Suprapubic skin (tissue), 4 donors: ENCODE measurements around the gene RASA2.

Experiments
- EP300 ChIP-seq: sonication (generic); formaldehyde crosslinking; IDR thresholded peaks from one replicate; pipeline ENCODE4 v1.6.1; 2017; ENCODE audit warnings: antibody characterized with exemption
- POLR2A ChIP-seq, 2 donors: fragments of 450-650 bp; IDR thresholded peaks; one replicate each; pipeline ENCODE4 v1.6.1; 2017; ENCODE audit warnings: antibody characterized with exemption in 2 of 2, mild to moderate bottlenecking in 2 of 2, moderate library complexity in 2 of 2
- POLR2AphosphoS5 ChIP-seq, 3 donors: sonication (generic); formaldehyde crosslinking; IDR thresholded peaks; one replicate each; pipeline ENCODE4 v1.6.1; 2017; ENCODE audit warnings: antibody characterized with exemption in 3 of 3
- TF ChIP-seq, protein P1 (sequence below), 2 donors: fragments of 200-600 bp in 1 of 2; fragments of 450-650 bp in 1 of 2; sonication (generic) in 1 of 2; IDR thresholded peaks; one replicate each; pipeline ENCODE4 v1.5.1; 2016 to 2019; ENCODE audit warnings: antibody characterized with exemption in 2 of 2, mild to moderate bottlenecking in 1 of 2, moderate library complexity in 1 of 2

GRCh38 chr3:141454054-141454453 lies 32.8 kb upstream of the RASA2 start:
- TF ChIP-seq, protein P1, sequence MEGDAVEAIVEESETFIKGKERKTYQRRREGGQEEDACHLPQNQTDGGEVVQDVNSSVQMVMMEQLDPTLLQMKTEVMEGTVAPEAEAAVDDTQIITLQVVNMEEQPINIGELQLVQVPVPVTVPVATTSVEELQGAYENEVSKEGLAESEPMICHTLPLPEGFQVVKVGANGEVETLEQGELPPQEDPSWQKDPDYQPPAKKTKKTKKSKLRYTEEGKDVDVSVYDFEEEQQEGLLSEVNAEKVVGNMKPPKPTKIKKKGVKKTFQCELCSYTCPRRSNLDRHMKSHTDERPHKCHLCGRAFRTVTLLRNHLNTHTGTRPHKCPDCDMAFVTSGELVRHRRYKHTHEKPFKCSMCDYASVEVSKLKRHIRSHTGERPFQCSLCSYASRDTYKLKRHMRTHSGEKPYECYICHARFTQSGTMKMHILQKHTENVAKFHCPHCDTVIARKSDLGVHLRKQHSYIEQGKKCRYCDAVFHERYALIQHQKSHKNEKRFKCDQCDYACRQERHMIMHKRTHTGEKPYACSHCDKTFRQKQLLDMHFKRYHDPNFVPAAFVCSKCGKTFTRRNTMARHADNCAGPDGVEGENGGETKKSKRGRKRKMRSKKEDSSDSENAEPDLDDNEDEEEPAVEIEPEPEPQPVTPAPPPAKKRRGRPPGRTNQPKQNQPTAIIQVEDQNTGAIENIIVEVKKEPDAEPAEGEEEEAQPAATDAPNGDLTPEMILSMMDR (IDR thresholded peaks at IDR 0.05): no peak
- TF ChIP-seq POLR2A (IDR thresholded peaks at IDR 0.05): no peak
- no peak for TF ChIP-seq EP300
- no peak for TF ChIP-seq POLR2AphosphoS5 (IDR thresholded peaks at IDR 0.05)
